Measurements from ENCODE around the gene VASN. TPM values are rescaled to one million over a fixed set of nuclear protein-coding genes. Genes with fewer than 3 reads are reported as not detected.
A peak's percentile ranks its signal among the peaks of the same experiment; 100 is the strongest.

VASN gene
- total RNA-seq, 3 donors from 2014 or later = 14.8 to 28.5 (median 16.1) TPM

DNA sequence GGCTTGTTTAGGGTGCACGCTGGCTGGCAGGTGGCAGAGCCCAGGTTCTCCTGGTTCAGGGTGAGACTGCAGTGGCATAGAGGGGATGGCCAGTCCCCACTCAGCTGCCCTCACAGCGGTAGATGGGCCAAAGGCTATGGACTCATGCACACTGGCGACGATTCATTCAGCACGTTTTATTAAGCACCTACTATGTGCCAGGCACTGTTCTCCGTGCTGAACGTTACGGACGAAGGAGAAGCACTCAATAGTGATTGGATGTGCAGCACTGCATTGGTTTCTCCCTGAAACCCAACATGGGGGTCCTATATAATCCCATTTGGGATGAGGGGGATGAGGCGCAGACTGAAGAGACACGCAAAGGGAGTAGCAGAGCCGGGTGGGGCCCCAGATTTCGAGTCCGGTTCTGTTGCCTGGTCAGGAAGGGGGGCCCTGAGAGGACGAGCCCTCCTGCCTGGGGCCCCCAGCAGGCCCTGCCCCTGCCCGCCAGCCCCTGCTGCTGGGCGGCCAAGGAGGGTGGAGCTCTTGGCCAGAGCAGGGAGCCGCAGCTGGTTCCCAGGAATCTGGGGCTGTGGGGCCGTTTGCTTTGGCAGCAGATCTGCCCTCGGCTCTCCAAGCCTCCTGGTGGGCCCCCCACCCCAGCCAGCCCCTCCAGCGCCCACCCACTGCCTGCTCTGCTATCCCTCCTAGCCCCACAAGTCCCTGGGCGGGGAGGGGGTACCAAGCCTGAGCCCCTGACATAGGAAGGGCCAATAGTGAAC, 47.0 kb upstream of the VASN start:
- TF ChIP-seq POLR2AphosphoS5 (IDR thresholded peaks at IDR 0.05) = no peak
- no peak for TF ChIP-seq POLR2A (IDR thresholded peaks at IDR 0.05)
- TF ChIP-seq, protein P1, sequence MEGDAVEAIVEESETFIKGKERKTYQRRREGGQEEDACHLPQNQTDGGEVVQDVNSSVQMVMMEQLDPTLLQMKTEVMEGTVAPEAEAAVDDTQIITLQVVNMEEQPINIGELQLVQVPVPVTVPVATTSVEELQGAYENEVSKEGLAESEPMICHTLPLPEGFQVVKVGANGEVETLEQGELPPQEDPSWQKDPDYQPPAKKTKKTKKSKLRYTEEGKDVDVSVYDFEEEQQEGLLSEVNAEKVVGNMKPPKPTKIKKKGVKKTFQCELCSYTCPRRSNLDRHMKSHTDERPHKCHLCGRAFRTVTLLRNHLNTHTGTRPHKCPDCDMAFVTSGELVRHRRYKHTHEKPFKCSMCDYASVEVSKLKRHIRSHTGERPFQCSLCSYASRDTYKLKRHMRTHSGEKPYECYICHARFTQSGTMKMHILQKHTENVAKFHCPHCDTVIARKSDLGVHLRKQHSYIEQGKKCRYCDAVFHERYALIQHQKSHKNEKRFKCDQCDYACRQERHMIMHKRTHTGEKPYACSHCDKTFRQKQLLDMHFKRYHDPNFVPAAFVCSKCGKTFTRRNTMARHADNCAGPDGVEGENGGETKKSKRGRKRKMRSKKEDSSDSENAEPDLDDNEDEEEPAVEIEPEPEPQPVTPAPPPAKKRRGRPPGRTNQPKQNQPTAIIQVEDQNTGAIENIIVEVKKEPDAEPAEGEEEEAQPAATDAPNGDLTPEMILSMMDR (IDR thresholded peaks at IDR 0.05) = no peak
- H3K4me3 ChIP-seq = peak overlapping the region in 1 of 3 donors; percentile 46
- peak overlapping the region; percentile 88 to 97 for H3K27ac ChIP-seq
- peaks cover 24 to 46% of the 10 kb centered on the region in 2 donors for H3K4me1 ChIP-seq
- H3K27me3 ChIP-seq = no peaks in the 10 kb centered on the region
- no peaks in the 10 kb centered on the region for H3K9me3 ChIP-seq
- intact Hi-C loops (cut with DNase I; ENCODE audit: low total_unique reads) = loop anchor here (10.0 kb wide), 1 partner anchor 50 kb away; the partner anchor contains the start of gene TFAP4
- DNase-seq (ENCODE audit: low spot score in 2 of 2) = no peak
- H3K36me3 ChIP-seq = no peaks in the 10 kb centered on the region

DNA sequence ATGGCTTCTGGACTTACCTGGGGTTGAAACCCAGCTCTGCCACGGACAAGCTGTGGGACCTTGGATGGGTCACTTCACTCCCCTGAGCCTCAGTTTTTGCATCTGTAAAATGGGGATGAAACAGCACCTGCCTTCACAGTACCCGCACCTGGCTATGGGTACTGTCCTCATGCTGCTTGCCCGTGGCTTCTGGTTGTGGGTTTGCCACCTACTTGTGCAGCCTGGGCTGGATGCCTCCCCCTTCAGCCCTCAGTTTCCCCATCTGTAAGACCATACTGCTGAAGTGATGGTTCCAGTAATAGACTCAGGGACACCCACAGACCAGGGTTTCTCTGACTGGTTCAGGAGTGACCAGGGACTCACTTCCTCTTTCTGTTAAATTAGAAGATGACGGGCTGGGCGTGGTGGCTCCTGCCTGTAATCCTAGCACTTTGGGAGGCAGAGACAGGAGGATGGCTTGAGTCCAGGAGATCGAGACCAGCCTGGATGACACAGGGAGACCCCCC, 46.3 kb upstream of the VASN start:
- TF ChIP-seq POLR2A (IDR thresholded peaks at IDR 0.05) (no peak), POLR2AphosphoS5 (IDR thresholded peaks at IDR 0.05) (no peak)
- TF ChIP-seq, protein P1 (IDR thresholded peaks at IDR 0.05) = no peak
- Histone ChIP-seq H3K36me3 (no peaks in the 10 kb centered on the region), H3K27ac (peak overlapping the region; percentile 88 to 97), H3K27me3 (no peaks in the 10 kb centered on the region), H3K4me3 (no peak overlapping the region), H3K9me3 (no peaks in the 10 kb centered on the region), H3K4me1 (peaks cover 19 to 46% of the 10 kb centered on the region in 2 donors)
- no peak for DNase-seq (ENCODE audit: low spot score in 2 of 2)
- intact Hi-C loops (cut with DNase I; ENCODE audit: low total_unique reads) = loop anchor here (10.0 kb wide), 1 partner anchor 51 kb away; the partner anchor contains the start of gene TFAP4

DNA sequence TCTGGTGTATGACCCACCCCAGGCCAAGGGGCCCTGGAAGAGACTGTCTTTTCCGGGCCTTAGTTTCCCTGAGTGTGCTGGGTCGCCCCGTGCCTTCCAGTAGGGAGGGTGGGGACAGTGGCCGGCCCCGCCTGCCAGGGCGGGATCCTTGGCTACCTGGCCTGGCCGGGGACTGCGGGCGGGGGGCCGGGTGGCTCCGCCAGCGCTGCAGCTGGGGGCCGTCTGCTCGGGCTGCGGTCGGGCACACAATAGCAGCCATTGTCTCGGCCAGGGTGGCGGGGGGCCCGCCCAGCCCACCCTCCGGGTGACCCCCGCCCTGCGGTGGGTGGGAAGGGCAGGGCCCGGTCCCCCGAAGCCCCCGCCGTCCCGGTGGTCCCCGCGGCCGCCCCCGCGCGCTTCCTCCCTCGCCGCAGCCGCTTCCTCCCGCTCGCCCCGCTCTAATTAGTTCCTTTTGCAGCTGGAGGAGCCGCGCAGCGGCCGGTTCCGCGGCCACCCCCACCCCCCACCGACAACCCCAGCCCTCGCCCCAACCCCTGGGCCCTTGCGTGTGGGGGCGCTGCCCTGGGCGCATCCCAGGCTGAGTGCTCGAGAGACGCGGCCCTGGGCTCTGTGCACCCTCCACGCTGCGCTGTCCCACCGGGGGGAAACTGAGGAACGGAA, 44.1 kb upstream of the VASN start:
- intact Hi-C loops (cut with DNase I; ENCODE audit: low total_unique reads) = loop anchor here (10.0 kb wide), 1 partner anchor 53 kb away; the partner anchor contains the start of gene TFAP4
- TF ChIP-seq, protein P1 (IDR thresholded peaks at IDR 0.05) = no peak
- TF ChIP-seq POLR2AphosphoS5 (IDR thresholded peaks at IDR 0.05) (no peak), POLR2A (IDR thresholded peaks at IDR 0.05) (no peak)
- H3K4me1 ChIP-seq = peaks cover 18 to 37% of the 10 kb centered on the region in 2 donors
- no peaks in the 10 kb centered on the region for H3K36me3 ChIP-seq
- H3K27ac ChIP-seq = peak overlapping the region; percentile 88 to 96
- H3K4me3 ChIP-seq = peak overlapping the region; percentile 45 to 70 (median 63)
- DNase-seq (ENCODE audit: low spot score in 2 of 2) = no peak
- no peaks in the 10 kb centered on the region for H3K9me3 ChIP-seq
- H3K27me3 ChIP-seq = no peaks in the 10 kb centered on the region

DNA sequence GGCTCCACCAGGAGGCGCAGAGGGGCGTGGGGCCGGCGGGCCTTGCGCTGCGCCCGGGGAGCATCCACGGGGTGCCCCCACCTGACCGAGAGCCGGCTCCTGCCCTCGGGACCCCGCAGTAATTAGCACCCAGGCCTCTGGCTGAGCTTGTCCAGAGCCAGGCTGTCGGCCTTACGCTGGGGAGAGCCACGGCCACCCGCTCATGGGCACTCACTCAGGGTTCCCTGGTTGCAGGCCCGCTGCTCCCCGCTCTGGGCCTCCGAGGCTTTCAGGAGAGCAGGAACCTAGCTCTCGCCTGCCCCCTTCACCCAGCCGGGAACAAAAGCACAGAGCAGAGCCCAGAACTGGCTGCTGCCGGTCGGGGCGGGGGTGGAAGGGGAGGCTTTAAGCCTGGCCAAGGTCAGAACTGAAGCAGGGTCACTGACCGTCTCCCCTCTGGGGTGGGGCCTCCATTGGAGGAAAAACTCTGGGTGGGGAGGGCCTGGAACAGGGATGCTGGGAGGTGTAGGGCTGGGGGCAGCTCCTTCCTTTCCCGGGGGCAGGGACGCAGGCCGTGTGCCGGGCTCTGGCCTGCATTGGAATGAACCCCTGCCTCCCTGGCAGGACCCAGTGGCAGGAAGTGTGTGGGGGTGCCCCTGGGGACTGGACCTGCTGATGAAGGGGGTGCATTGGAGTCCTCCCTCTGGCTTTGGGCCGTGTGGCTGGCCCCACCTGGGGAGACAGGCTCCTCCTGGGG, 43.4 kb upstream of the VASN start:
- no peaks in the 10 kb centered on the region for H3K27me3 ChIP-seq
- H3K4me1 ChIP-seq = peaks cover 18 to 36% of the 10 kb centered on the region in 2 donors
- H3K27ac ChIP-seq = peak overlapping the region; percentile 88 to 96
- H3K4me3 ChIP-seq = peak overlapping the region; percentile 45 to 70 (median 63)
- DNase-seq (ENCODE audit: low spot score in 2 of 2) = peak; percentile 76 to 84
- H3K36me3 ChIP-seq = no peaks in the 10 kb centered on the region
- TF ChIP-seq, protein P1 (IDR thresholded peaks at IDR 0.05) = peak; percentile 39 to 69 (median 60)
- TF ChIP-seq POLR2A (IDR thresholded peaks at IDR 0.05) (no peak), POLR2AphosphoS5 (IDR thresholded peaks at IDR 0.05) (peak in 1 of 3 donors; percentile 43)
- H3K9me3 ChIP-seq = no peaks in the 10 kb centered on the region
- intact Hi-C loops (cut with DNase I; ENCODE audit: low total_unique reads) = loop anchor here (10.0 kb wide), 1 partner anchor 53 kb away; the partner anchor contains the start of gene TFAP4

Measured in breast epithelium (tissue), 4 donors.